Gastroesophageal sphincter (tissue), 3 donors: ENCODE results near the gene TWF2.

Experiments
- CTCF ChIP-seq, 4 experiments: fragments of 200-600 bp in 2 of 4; fragments of 450-650 bp in 2 of 4; sonication (generic) in 1 of 4; IDR thresholded peaks; one replicate each; pipeline ENCODE4 v1.5.1; 2017 to 2019; ENCODE audit warnings: antibody characterized with exemption in 4 of 4, mild to moderate bottlenecking in 2 of 4, moderate library complexity in 2 of 4
- EP300 ChIP-seq: sonication (generic); formaldehyde crosslinking; IDR thresholded peaks from one replicate; pipeline ENCODE4 v1.6.1; 2017; ENCODE audit warnings: antibody characterized with exemption, mild to moderate bottlenecking
- POLR2A ChIP-seq, 2 donors: fragments of 450-650 bp; IDR thresholded peaks; one replicate each; pipeline ENCODE4 v1.6.1; 2017; ENCODE audit warnings: antibody characterized with exemption in 2 of 2, mild to moderate bottlenecking in 2 of 2, moderate library complexity in 1 of 2
- POLR2AphosphoS5 ChIP-seq: sonication (generic); formaldehyde crosslinking; IDR thresholded peaks from one replicate; pipeline ENCODE4 v1.6.1; 2017; ENCODE audit warnings: antibody characterized with exemption

GRCh38 chr3:52245322-52246263, 6.6 kb upstream of the TWF2 start, which contains the start of gene PPM1M:
- TF ChIP-seq CTCF (IDR thresholded peaks at IDR 0.05) (no peak), POLR2AphosphoS5 (no peak), EP300 (no peak), POLR2A (IDR thresholded peaks at IDR 0.05) (peak; percentile 34 to 49)
